ENCODE data around the gene BMI1.
"Not testable (repeated sequence)": the region's sequence is repeated elsewhere in the genome, so short reads cannot be mapped to it uniquely, and the experiment has no call there.

Gene BMI1

GRCh38 chr10:22340329-22341189, 19.7 kb downstream of the BMI1 start:
- FAIRE-seq = no peak

- FAIRE-seq = no peak
Observed at GRCh38 chr10:22341190-22341925, 20.5 kb downstream of the BMI1 start.

GRCh38 chr10:22341926-22342196, 21.0 kb downstream of the BMI1 start:
- no peak for FAIRE-seq

GRCh38 chr10:22342421-22342820, 21.5 kb downstream of the BMI1 start:
- no peak for FAIRE-seq

- no peak for FAIRE-seq
Observed at GRCh38 chr10:22343731-22344130, 22.8 kb downstream of the BMI1 start.

GRCh38 chr10:22344249-22344648, 23.4 kb downstream of the BMI1 start:
- no peak for FAIRE-seq

GRCh38 chr10:22344781-22345300, 23.9 kb downstream of the BMI1 start:
- no peak for FAIRE-seq

GRCh38 chr10:22345301-22346095, 24.6 kb downstream of the BMI1 start, which contains the start of gene SPAG6:
Gene SPAG6 (plus strand): TSS chr10:22345496. CDS start chr10:22345612, 116 bp downstream.
- no peak for FAIRE-seq

- FAIRE-seq = no peak
Observed at GRCh38 chr10:22346096-22346661, 25.3 kb downstream of the BMI1 start.

- FAIRE-seq = no peak
Observed at GRCh38 chr10:22349755-22350154, 28.9 kb downstream of the BMI1 start.

- no peak for FAIRE-seq
Observed at GRCh38 chr10:22351131-22351703, 30.3 kb downstream of the BMI1 start.

GRCh38 chr10:22356324-22356873, 35.5 kb downstream of the BMI1 start:
- FAIRE-seq = no peak

GRCh38 chr10:22357770-22358169, 36.9 kb downstream of the BMI1 start:
- FAIRE-seq = not testable (repeated sequence)

- FAIRE-seq = no peak
Observed at GRCh38 chr10:22363305-22363704, 42.4 kb downstream of the BMI1 start.

- FAIRE-seq = no peak
Observed at GRCh38 chr10:22364407-22365140, 43.7 kb downstream of the BMI1 start.

- FAIRE-seq = no peak
Observed at GRCh38 chr10:22365233-22365632, 44.3 kb downstream of the BMI1 start.

GRCh38 chr10:22365644-22366434, 44.9 kb downstream of the BMI1 start:
- no peak for FAIRE-seq

GRCh38 chr10:22366435-22366703, 45.5 kb downstream of the BMI1 start:
- no peak for FAIRE-seq

GRCh38 chr10:22366771-22367170, 45.9 kb downstream of the BMI1 start:
- FAIRE-seq = no peak

- FAIRE-seq = no peak
Observed at GRCh38 chr10:22367471-22367870, 46.6 kb downstream of the BMI1 start.

- no peak for FAIRE-seq
Observed at GRCh38 chr10:22368402-22368801, 47.5 kb downstream of the BMI1 start.
